SK-N-SH (cell line): ENCODE data around the gene COL4A6. TPM values are rescaled to one million over a fixed set of nuclear protein-coding genes. Genes with fewer than 3 reads are reported as not detected.

Source experiments
- CTCF ChIA-PET: fragments of 300-600, 350-600 bp; formaldehyde crosslinking; extraction: SDS; loops from one replicate; lab custom pipeline; 2021; lab: Yijun Ruan, JAX
- POLR2A ChIA-PET: fragments of 350-600 bp; sonication (Branson Sonifier 250); formaldehyde crosslinking; extraction: SDS; loops from one replicate; lab custom pipeline; 2020; ENCODE audit warnings: antibody characterized with exemption, inconsistent platforms; lab: Yijun Ruan, JAX
- DNase-seq: peaks from one replicate; pipeline ENCODE4 v3.0.0; 2012
- H2AFZ ChIP-seq: fragments of 200-600 bp; sonication (generic); 2 replicates; pipeline ENCODE4 v1.8.1; 2016; ENCODE audit warnings: antibody characterized with exemption, mild to moderate bottlenecking, low read depth
- H3F3A ChIP-seq: fragments of 200-600 bp; sonication (generic); replicated peaks from 2 replicates; pipeline ENCODE3; 2016; ENCODE audit warnings: antibody characterized with exemption, mild to moderate bottlenecking; ENCODE audit not compliant: insufficient read depth
- H3K27ac ChIP-seq, 2 experiments: fragments of 200-500 bp in 1 of 2; fragments of 200-600 bp in 1 of 2; sonication (Bioruptor generic) in 1 of 2; sonication (generic), shearing (Covaris generic) in 1 of 2; 2 replicates each; pipeline versions ENCODE4 v1.5.1 to v1.6.1; 2014 to 2016; ENCODE audit warnings: low read depth in 2 of 2, inconsistent platforms in 1 of 2, low read length in 1 of 2, mild to moderate bottlenecking in 1 of 2, mixed read lengths in 1 of 2
- H3K27me3 ChIP-seq: fragments of 200-600 bp; sonication (generic), shearing (Covaris generic); 2 replicates; pipeline ENCODE4 v1.6.1; 2016; ENCODE audit warnings: mixed run types; ENCODE audit not compliant: insufficient read depth
- H3K36me3 ChIP-seq, 2 experiments: fragments of 200-500 bp in 1 of 2; fragments of 200-600 bp in 1 of 2; sonication (Bioruptor generic) in 1 of 2; sonication (generic) in 1 of 2; replicated peaks in 1 of 2; 2 replicates each; pipeline versions ENCODE3 to v1.5.1; 2014 to 2016; ENCODE audit warnings: low read length in 1 of 2, mild to moderate bottlenecking in 1 of 2; ENCODE audit not compliant: insufficient read depth in 2 of 2, control insufficient read depth in 1 of 2
- H3K4me1 ChIP-seq, 2 experiments: fragments of 200-500 bp in 1 of 2; fragments of 200-600 bp in 1 of 2; sonication (Bioruptor generic) in 1 of 2; sonication (generic), shearing (Covaris generic) in 1 of 2; 2 replicates each; pipeline versions ENCODE4 v1.5.1 to v1.6.1; 2014 to 2016; ENCODE audit warnings: low read depth in 1 of 2, low read length in 1 of 2, mixed run types in 1 of 2; ENCODE audit not compliant: insufficient read depth in 2 of 2, control insufficient read depth in 1 of 2
- H3K4me2 ChIP-seq: fragments of 200-600 bp; sonication (generic), shearing (Covaris generic); 2 replicates; pipeline ENCODE4 v1.6.1; 2017; ENCODE audit warnings: mixed run types
- H3K4me3 ChIP-seq, 2 experiments: fragments of 200-500 bp in 1 of 2; fragments of 200-600 bp in 1 of 2; sonication (Bioruptor generic) in 1 of 2; sonication (generic), shearing (Covaris generic) in 1 of 2; 2 replicates each; pipeline versions ENCODE4 v1.5.1 to v1.8.1; 2014 to 2016; ENCODE audit warnings: low read depth in 2 of 2, inconsistent platforms in 1 of 2, low read length in 1 of 2, mild to moderate bottlenecking in 1 of 2, mixed read lengths in 1 of 2, moderate library complexity in 1 of 2
- H3K79me2 ChIP-seq: fragments of 200-600 bp; sonication (generic); 2 replicates; pipeline ENCODE4 v1.8.1; 2017; ENCODE audit warnings: mild to moderate bottlenecking; ENCODE audit not compliant: insufficient read depth
- H3K9ac ChIP-seq: fragments of 200-600 bp; sonication (generic); 2 replicates; pipeline ENCODE4 v1.6.1; 2017; ENCODE audit warnings: mixed run types
- H3K9me2 ChIP-seq: fragments of 200-600 bp; sonication (generic); 2 replicates; pipeline ENCODE4 v1.6.1; 2017; ENCODE audit warnings: mixed run types
- H3K9me3 ChIP-seq: fragments of 200-600 bp; sonication (generic); 2 replicates; pipeline ENCODE4 v1.6.1; 2017; ENCODE audit warnings: mixed run types, mild to moderate bottlenecking, moderate library complexity
- H4K20me1 ChIP-seq: fragments of 200-600 bp; sonication (generic); 2 replicates; pipeline ENCODE4 v1.6.1; 2017; ENCODE audit warnings: mild to moderate bottlenecking, mixed run types; ENCODE audit not compliant: insufficient read depth
- CHD2 ChIP-seq: fragments of 150-350 bp; IDR thresholded peaks from 2 replicates; pipeline ENCODE4 v1.6.1; 2018; ENCODE audit warnings: low read length; ENCODE audit not compliant: partially characterized antibody
- ELF1 ChIP-seq: IDR thresholded peaks from 2 replicates; pipeline ENCODE4 v1.4.0; 2012
- EP300 ChIP-seq, 2 experiments: IDR thresholded peaks; 2 replicates each; pipeline versions ENCODE4 v1.4.0 to v1.6.1; 2012; ENCODE audit warnings: borderline replicate concordance in 1 of 2, low read depth in 1 of 2, low read length in 1 of 2
- EZH2phosphoT487 ChIP-seq: fragments of 200-600 bp; sonication (generic); IDR thresholded peaks from 2 replicates; pipeline ENCODE4 v1.6.1; 2017; ENCODE audit warnings: low read depth, mixed run types, mild to moderate bottlenecking, antibody characterized with exemption, moderate library complexity, borderline replicate concordance
- FOXJ3 ChIP-seq: sonication (generic); formaldehyde crosslinking; IDR thresholded peaks from 2 replicates; pipeline ENCODE4 v1.5.1; 2020; ENCODE audit warnings: mild to moderate bottlenecking, missing genetic modification reagents
- FOXM1 ChIP-seq: IDR thresholded peaks from 2 replicates; pipeline ENCODE4 v1.4.0; 2012; ENCODE audit warnings: low read depth, mild to moderate bottlenecking
- GABPA ChIP-seq: IDR thresholded peaks from 2 replicates; pipeline ENCODE4 v1.4.0; 2012; ENCODE audit warnings: low read depth, mild to moderate bottlenecking
- GATA2 ChIP-seq: sonication (generic); formaldehyde crosslinking; IDR thresholded peaks from 2 replicates; pipeline ENCODE4 v1.5.0; 2020; ENCODE audit warnings: mild to moderate bottlenecking, missing genetic modification reagents
- JUND ChIP-seq: IDR thresholded peaks from 2 replicates; pipeline ENCODE4 v1.4.0; 2012
- MXI1 ChIP-seq: IDR thresholded peaks from 2 replicates; pipeline ENCODE4 v1.6.1; 2012; ENCODE audit warnings: mild to moderate bottlenecking, low read depth, low read length, improper control_type of control experiment
- NFIC ChIP-seq: IDR thresholded peaks from 2 replicates; pipeline ENCODE4 v1.4.0; 2012; ENCODE audit warnings: borderline replicate concordance
- NRF1 ChIP-seq: IDR thresholded peaks from 2 replicates; pipeline ENCODE4 v1.6.1; 2012; ENCODE audit warnings: low read depth, mild to moderate bottlenecking, low read length
- POLR2AphosphoS5 ChIP-seq: IDR thresholded peaks from 2 replicates; pipeline ENCODE4 v1.6.1; 2012; ENCODE audit warnings: low read depth, low read length
- RCOR1 ChIP-seq: fragments of 150-350 bp; IDR thresholded peaks from 2 replicates; pipeline ENCODE4 v1.6.1; 2017; ENCODE audit warnings: antibody characterized with exemption, low read length
- RFX5 ChIP-seq: IDR thresholded peaks from 2 replicates; pipeline ENCODE4 v1.6.1; 2012; ENCODE audit warnings: mild to moderate bottlenecking, improper control_type of control experiment, low read length
- RXRA ChIP-seq: IDR thresholded peaks from 2 replicates; pipeline ENCODE4 v1.4.0; 2012; ENCODE audit warnings: low read depth, mild to moderate bottlenecking, borderline replicate concordance
- SIN3A ChIP-seq: IDR thresholded peaks from 2 replicates; pipeline ENCODE4 v1.6.1; 2012; ENCODE audit warnings: low read depth, mild to moderate bottlenecking, low read length, moderate library complexity, borderline replicate concordance
- SMC3 ChIP-seq: IDR thresholded peaks from 2 replicates; pipeline ENCODE4 v1.6.1; 2012; ENCODE audit warnings: low read depth, low read length, improper control_type of control experiment
- TEAD4 ChIP-seq: IDR thresholded peaks from 2 replicates; pipeline ENCODE4 v1.4.0; 2012; ENCODE audit warnings: mild to moderate bottlenecking, borderline replicate concordance; ENCODE audit not compliant: insufficient read depth
- YY1 ChIP-seq: IDR thresholded peaks from 2 replicates; pipeline ENCODE4 v1.4.0; 2012; ENCODE audit warnings: low read depth, mild to moderate bottlenecking
- WGBS: methylation state at CpG from one replicate; pipeline ENCODE4 v1.1.6; 2017; ENCODE audit warnings: low lambda C conversion rate; 5-methylcytosine and 5-hydroxymethylcytosine counted together
- polyA plus RNA-seq, 3 experiments: library from polyadenylated mRNA; depleted of rRNA; stranded (reverse); fragments of >200 nt; gene quantifications; 2 replicates each; pipeline ENCODE4 v1.2.3, GENCODE V29; 2012
- TF ChIP-seq, protein P1 (sequence below): fragments of 150-350 bp; IDR thresholded peaks from 2 replicates; pipeline ENCODE4 v1.6.1; 2016; ENCODE audit warnings: mild to moderate bottlenecking, low read depth, low read length
- TF ChIP-seq, protein P2 (sequence below): IDR thresholded peaks from 2 replicates; pipeline ENCODE4 v1.4.0; 2012; ENCODE audit warnings: low read depth, borderline replicate concordance
- TF ChIP-seq, protein P3 (sequence below): IDR thresholded peaks from 2 replicates; pipeline ENCODE4 v1.4.0; 2012; ENCODE audit warnings: low read depth, borderline replicate concordance

COL4A6 gene
- polyA plus RNA-seq, 1 of the 3 experiments (the other 2 are of a cell fraction) = not detected

GRCh38 chrX:108348525-108348924, 89.7 kb downstream of the COL4A6 start:
- Histone ChIP-seq H2AFZ (no peak overlapping the region), H3K9ac (no peak overlapping the region), H4K20me1 (no peaks in the 10 kb centered on the region), H3K27ac (no peak overlapping the region), H3K9me2 (no peaks in the 10 kb centered on the region), H3K27me3 (peaks cover 18% of the 10 kb centered on the region; the same call in 1 of the 2 replicates), H3K79me2 (no peaks in the 10 kb centered on the region), H3F3A (no peaks in the 10 kb centered on the region), H3K9me3 (no peaks in the 10 kb centered on the region), H3K4me3 (no peak overlapping the region), H3K36me3 (no peaks in the 10 kb centered on the region), H3K4me2 (no peak overlapping the region), H3K4me1 (no peaks in the 10 kb centered on the region)
- DNase-seq = no peak
- WGBS = 16% methylated on average over 1 of the region's 1 CpG
- ChIA-PET CTCF (no interaction called here), POLR2A (no interaction called here)
- TF ChIP-seq SMC3 (no peak), SIN3A (no peak), YY1 (no peak), POLR2AphosphoS5 (no peak), RXRA (no peak), CHD2 (no peak), TEAD4 (no peak), JUND (no peak), EP300 (IDR thresholded peaks at IDR 0.05; ENCODE audit: borderline replicate concordance in 1 of 2, low read depth in 1 of 2, low read length in 1 of 2) (no peak)

GRCh38 chrX:108347800-108348199, 90.4 kb downstream of the COL4A6 start:
- 11% methylated on average over 3 of the region's 3 CpGs for WGBS
- TF ChIP-seq RCOR1 (no peak), ELF1 (no peak), RFX5 (no peak), SMC3 (no peak), POLR2AphosphoS5 (no peak), EZH2phosphoT487 (no peak), GABPA (no peak), NFIC (no peak), FOXJ3 (CRISPR knock-in tag) (no peak), MXI1 (no peak), GATA2 (CRISPR knock-in tag) (no peak), NRF1 (no peak), JUND (no peak), FOXM1 (no peak), EP300 (IDR thresholded peaks at IDR 0.05; ENCODE audit: borderline replicate concordance in 1 of 2, low read depth in 1 of 2, low read length in 1 of 2) (no peak)
- TF ChIP-seq, protein P1, sequence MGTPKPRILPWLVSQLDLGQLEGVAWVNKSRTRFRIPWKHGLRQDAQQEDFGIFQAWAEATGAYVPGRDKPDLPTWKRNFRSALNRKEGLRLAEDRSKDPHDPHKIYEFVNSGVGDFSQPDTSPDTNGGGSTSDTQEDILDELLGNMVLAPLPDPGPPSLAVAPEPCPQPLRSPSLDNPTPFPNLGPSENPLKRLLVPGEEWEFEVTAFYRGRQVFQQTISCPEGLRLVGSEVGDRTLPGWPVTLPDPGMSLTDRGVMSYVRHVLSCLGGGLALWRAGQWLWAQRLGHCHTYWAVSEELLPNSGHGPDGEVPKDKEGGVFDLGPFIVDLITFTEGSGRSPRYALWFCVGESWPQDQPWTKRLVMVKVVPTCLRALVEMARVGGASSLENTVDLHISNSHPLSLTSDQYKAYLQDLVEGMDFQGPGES = no peak
- TF ChIP-seq, protein P2, sequence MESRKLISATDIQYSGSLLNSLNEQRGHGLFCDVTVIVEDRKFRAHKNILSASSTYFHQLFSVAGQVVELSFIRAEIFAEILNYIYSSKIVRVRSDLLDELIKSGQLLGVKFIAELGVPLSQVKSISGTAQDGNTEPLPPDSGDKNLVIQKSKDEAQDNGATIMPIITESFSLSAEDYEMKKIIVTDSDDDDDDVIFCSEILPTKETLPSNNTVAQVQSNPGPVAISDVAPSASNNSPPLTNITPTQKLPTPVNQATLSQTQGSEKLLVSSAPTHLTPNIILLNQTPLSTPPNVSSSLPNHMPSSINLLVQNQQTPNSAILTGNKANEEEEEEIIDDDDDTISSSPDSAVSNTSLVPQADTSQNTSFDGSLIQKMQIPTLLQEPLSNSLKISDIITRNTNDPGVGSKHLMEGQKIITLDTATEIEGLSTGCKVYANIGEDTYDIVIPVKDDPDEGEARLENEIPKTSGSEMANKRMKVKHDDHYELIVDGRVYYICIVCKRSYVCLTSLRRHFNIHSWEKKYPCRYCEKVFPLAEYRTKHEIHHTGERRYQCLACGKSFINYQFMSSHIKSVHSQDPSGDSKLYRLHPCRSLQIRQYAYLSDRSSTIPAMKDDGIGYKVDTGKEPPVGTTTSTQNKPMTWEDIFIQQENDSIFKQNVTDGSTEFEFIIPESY = no peak
- TF ChIP-seq, protein P3, sequence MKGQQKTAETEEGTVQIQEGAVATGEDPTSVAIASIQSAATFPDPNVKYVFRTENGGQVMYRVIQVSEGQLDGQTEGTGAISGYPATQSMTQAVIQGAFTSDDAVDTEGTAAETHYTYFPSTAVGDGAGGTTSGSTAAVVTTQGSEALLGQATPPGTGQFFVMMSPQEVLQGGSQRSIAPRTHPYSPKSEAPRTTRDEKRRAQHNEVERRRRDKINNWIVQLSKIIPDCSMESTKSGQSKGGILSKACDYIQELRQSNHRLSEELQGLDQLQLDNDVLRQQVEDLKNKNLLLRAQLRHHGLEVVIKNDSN = no peak
- TF ChIP-seq, all 33 proteins: peak for 0
- ChIA-PET POLR2A (no interaction called here), CTCF (no interaction called here)
- DNase-seq = no peak
- no peaks in the 10 kb centered on the region for H3K9me3 ChIP-seq
- no peaks in the 10 kb centered on the region for H3K4me1 ChIP-seq
- no peaks in the 10 kb centered on the region for H3F3A ChIP-seq
- no peaks in the 10 kb centered on the region for H3K9me2 ChIP-seq
- no peak overlapping the region for H3K27ac ChIP-seq
- H3K4me3 ChIP-seq = no peak overlapping the region
- no peak overlapping the region for H3K9ac ChIP-seq
- H3K36me3 ChIP-seq = no peaks in the 10 kb centered on the region
- H3K27me3 ChIP-seq = peaks cover 18% of the 10 kb centered on the region; the same call in 1 of the 2 replicates
- no peak overlapping the region for H2AFZ ChIP-seq
- no peak overlapping the region for H3K4me2 ChIP-seq
- no peaks in the 10 kb centered on the region for H4K20me1 ChIP-seq
- no peaks in the 10 kb centered on the region for H3K79me2 ChIP-seq
